Upper lobe of left lung (tissue), 4 donors: Measurements from ENCODE around the gene SLC10A1.

Source experiments
- POLR2A ChIP-seq, 4 donors: fragments of 450-650 bp; IDR thresholded peaks; one replicate each; pipeline ENCODE4 v1.5.1; 2016 to 2017; ENCODE audit warnings: antibody characterized with exemption in 4 of 4, mild to moderate bottlenecking in 2 of 4
- TF ChIP-seq, protein P1 (sequence below), 6 experiments: fragments of 450-650 bp in 4 of 6; fragments of 200-600 bp in 2 of 6; sonication (generic) in 2 of 6; IDR thresholded peaks; one replicate each; pipeline ENCODE4 v1.5.1; 2016 to 2019; ENCODE audit warnings: antibody characterized with exemption in 6 of 6

DNA sequence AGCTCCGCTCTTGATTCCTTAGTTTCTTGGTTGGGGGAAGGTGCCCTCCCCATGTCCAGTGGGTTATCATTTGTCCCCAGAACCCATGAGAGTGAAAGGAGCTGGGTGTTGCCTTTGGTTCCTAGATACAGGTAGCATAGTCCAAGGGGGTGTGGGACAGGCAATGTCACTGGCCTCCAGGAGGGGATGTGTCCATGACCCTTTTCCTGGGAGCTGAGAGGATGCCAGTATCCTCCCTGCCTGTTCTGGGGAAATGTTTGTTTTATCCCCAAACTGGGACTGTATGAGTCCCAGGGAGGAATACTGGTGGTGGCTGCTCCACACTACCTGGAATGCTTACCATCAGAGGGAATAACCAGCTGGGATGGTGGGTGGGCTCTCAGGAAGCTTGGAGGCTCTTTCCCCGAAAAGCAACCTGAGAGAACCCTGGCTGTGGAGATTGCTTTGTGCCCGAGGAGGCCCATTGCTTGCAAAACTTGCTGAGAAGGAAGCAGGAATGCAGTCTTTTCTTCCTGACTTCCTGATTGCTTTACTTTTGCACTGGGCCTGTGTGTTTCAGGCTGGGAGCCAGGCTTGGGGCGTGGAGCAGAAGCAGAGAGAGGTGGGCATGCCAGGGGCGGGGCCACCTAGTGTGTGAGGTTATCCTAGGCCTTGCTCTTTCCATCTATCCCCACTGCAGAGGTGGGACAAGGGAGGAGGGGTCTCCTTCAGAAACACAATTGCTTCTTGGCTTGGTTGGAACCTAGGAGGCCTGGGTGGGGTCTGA is 715 bp upstream of the SLC10A1 start:
- TF ChIP-seq, protein P1, sequence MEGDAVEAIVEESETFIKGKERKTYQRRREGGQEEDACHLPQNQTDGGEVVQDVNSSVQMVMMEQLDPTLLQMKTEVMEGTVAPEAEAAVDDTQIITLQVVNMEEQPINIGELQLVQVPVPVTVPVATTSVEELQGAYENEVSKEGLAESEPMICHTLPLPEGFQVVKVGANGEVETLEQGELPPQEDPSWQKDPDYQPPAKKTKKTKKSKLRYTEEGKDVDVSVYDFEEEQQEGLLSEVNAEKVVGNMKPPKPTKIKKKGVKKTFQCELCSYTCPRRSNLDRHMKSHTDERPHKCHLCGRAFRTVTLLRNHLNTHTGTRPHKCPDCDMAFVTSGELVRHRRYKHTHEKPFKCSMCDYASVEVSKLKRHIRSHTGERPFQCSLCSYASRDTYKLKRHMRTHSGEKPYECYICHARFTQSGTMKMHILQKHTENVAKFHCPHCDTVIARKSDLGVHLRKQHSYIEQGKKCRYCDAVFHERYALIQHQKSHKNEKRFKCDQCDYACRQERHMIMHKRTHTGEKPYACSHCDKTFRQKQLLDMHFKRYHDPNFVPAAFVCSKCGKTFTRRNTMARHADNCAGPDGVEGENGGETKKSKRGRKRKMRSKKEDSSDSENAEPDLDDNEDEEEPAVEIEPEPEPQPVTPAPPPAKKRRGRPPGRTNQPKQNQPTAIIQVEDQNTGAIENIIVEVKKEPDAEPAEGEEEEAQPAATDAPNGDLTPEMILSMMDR (IDR thresholded peaks at IDR 0.05), result no peak
- TF ChIP-seq POLR2A (IDR thresholded peaks at IDR 0.05), result no peak
